ENCODE data around the gene DPYSL4.

The DPYSL4 gene

DNA sequence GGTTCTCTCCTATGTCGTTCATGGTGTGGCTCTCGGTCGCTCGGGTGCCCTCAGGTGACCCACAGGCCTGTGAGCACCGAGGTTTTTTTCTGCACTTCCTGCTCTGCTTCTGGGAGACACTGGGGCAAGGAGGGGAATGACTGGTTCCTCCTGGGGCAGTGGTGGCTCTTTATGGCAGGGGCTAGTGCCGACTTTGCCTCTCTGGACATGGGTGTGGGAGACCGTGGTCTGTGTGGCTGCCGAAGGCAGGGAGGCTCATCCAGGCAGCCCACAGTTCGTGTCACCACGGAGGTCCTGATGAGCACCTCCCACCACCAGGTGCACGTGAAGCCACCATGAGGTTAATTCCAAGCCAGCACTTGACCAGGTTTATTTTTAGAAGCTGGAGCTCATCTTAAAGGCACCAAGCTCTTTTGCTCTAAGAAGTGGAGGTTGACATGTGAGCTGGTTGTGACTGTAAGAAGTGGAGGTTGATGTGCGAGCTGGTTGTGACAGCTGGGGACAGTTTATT lies 24.7 kb upstream of the DPYSL4 start:
- Histone ChIP-seq H3K36me3 (ENCODE audit: control insufficient read depth, low read length) (no peaks in the 10 kb centered on the region), H3K27ac (ENCODE audit: low read depth, low read length) (peak overlapping the region; percentile 18; the same call in 1 of the 2 replicates), H3K4me1 (ENCODE audit: control insufficient read depth, low read length) (peaks cover 34% of the 10 kb centered on the region), H3K27me3 (ENCODE audit: control insufficient read depth, low read length) (no peaks in the 10 kb centered on the region), H4K20me1 (ENCODE audit: control insufficient read depth, insufficient read depth, low read depth, low read length) (no peaks in the 10 kb centered on the region), H3K79me2 (ENCODE audit: control insufficient read depth, low read length) (no peaks in the 10 kb centered on the region), H3F3A (ENCODE audit: control insufficient read depth, insufficient read depth) (peaks cover 5% of the 10 kb centered on the region; the same call in 1 of the 2 replicates), H3K9me3 (ENCODE audit: control insufficient read depth, insufficient read depth, low read length) (peaks cover 5% of the 10 kb centered on the region; the same call in 1 of the 2 replicates), H3K4me2 (ENCODE audit: low read length) (peak overlapping the region; percentile 30; the same call in 1 of the 2 replicates), H3K9me2 (replicated peaks; ENCODE audit: control insufficient read depth, low read length) (no peaks in the 10 kb centered on the region), H3K4me3 (ENCODE audit: low read length) (no peak overlapping the region)
- TF ChIP-seq EZH2phosphoT487 (IDR thresholded peaks at IDR 0.05; ENCODE audit: borderline replicate concordance, low read length), result no peak
- TF ChIP-seq, protein P1, sequence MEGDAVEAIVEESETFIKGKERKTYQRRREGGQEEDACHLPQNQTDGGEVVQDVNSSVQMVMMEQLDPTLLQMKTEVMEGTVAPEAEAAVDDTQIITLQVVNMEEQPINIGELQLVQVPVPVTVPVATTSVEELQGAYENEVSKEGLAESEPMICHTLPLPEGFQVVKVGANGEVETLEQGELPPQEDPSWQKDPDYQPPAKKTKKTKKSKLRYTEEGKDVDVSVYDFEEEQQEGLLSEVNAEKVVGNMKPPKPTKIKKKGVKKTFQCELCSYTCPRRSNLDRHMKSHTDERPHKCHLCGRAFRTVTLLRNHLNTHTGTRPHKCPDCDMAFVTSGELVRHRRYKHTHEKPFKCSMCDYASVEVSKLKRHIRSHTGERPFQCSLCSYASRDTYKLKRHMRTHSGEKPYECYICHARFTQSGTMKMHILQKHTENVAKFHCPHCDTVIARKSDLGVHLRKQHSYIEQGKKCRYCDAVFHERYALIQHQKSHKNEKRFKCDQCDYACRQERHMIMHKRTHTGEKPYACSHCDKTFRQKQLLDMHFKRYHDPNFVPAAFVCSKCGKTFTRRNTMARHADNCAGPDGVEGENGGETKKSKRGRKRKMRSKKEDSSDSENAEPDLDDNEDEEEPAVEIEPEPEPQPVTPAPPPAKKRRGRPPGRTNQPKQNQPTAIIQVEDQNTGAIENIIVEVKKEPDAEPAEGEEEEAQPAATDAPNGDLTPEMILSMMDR (IDR thresholded peaks at IDR 0.05; ENCODE audit: low read depth, low read length, poor library complexity, severe bottlenecking), result no peak

DNA sequence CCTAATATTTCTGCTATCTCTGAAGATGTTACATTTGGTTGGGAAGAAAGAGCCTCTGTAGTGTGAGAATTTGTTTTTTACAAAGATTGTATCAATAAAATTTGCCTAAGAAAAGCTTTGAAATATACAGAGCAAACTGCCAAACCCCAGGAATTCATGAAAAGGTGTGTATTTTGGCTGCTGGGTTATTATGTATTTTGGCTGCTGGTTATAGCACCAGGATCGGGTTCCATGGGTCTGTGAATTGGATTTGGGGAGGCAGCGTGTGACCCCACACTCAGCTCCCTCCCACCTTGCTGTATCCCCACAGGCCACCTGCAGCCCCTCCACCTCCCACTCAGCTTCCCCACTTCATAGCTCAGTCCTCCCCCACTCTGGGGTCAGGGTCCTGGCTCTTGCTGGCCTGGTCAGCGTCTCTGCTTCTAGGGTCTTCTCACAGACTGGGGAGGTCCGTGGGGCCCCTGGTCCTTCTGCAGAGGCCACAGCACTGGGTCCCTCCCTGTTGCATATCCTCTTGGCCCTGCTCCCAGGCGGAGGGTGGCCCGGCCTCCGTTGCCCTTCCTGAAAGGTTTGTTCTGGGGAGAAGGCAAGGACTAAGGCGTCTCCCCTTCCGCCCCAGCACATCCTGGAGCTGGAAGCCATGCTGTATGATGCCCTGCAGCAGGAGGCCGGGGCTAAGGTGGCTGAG lies 24.0 kb upstream of the DPYSL4 start:
- H3K9me3 ChIP-seq (ENCODE audit: control insufficient read depth, insufficient read depth, low read length), result peaks cover 5% of the 10 kb centered on the region; the same call in 1 of the 2 replicates
- H3K36me3 ChIP-seq (ENCODE audit: control insufficient read depth, low read length), result no peaks in the 10 kb centered on the region
- H4K20me1 ChIP-seq (ENCODE audit: control insufficient read depth, insufficient read depth, low read depth, low read length), result no peaks in the 10 kb centered on the region
- TF ChIP-seq EZH2phosphoT487 (IDR thresholded peaks at IDR 0.05; ENCODE audit: borderline replicate concordance, low read length), result no peak
- TF ChIP-seq, protein P1 (IDR thresholded peaks at IDR 0.05; ENCODE audit: low read depth, low read length, poor library complexity, severe bottlenecking), result no peak
- H3K4me2 ChIP-seq (ENCODE audit: low read length), result no peak overlapping the region
- H3K4me1 ChIP-seq (ENCODE audit: control insufficient read depth, low read length), result peaks cover 34% of the 10 kb centered on the region
- H3K27me3 ChIP-seq (ENCODE audit: control insufficient read depth, low read length), result no peaks in the 10 kb centered on the region
- H3K9me2 ChIP-seq (replicated peaks; ENCODE audit: control insufficient read depth, low read length), result no peaks in the 10 kb centered on the region
- H3K27ac ChIP-seq (ENCODE audit: low read depth, low read length), result peak overlapping the region; percentile 18; the same call in 1 of the 2 replicates
- H3K79me2 ChIP-seq (ENCODE audit: control insufficient read depth, low read length), result no peaks in the 10 kb centered on the region
- peaks cover 5% of the 10 kb centered on the region; the same call in 1 of the 2 replicates for H3F3A ChIP-seq (ENCODE audit: control insufficient read depth, insufficient read depth)
- H3K4me3 ChIP-seq (ENCODE audit: low read length), result no peak overlapping the region

DNA sequence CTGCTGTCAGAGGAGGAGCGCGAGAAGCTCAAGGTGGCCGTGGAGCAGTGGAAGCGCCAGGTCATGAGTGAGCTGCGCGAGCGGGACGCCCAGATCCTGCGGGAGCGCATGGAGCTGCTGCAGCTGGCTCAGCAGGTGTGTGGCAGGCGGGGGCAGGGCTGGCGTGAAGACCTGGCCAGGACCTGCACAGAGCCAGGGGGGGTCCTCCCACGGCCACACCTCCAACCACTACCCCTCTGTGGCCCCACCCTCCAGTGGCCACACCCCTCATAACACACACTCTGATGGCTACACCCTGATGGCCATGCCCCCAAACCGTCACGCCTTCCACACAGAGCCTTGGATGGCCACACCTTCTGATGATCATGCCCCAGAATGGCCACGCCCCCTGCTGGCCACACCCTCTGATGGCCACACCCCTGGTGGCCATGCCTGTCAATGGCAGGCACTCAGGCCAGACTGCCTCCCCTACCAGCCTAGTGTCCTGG lies 23.4 kb upstream of the DPYSL4 start:
- H3K79me2 ChIP-seq (ENCODE audit: control insufficient read depth, low read length), result no peaks in the 10 kb centered on the region
- TF ChIP-seq, protein P1 (IDR thresholded peaks at IDR 0.05; ENCODE audit: low read depth, low read length, poor library complexity, severe bottlenecking), result no peak
- TF ChIP-seq EZH2phosphoT487 (IDR thresholded peaks at IDR 0.05; ENCODE audit: borderline replicate concordance, low read length), result no peak
- peaks cover 5% of the 10 kb centered on the region; the same call in 1 of the 2 replicates for H3F3A ChIP-seq (ENCODE audit: control insufficient read depth, insufficient read depth)
- peaks cover 5% of the 10 kb centered on the region; the same call in 1 of the 2 replicates for H3K9me3 ChIP-seq (ENCODE audit: control insufficient read depth, insufficient read depth, low read length)
- peaks cover 32% of the 10 kb centered on the region for H3K4me1 ChIP-seq (ENCODE audit: control insufficient read depth, low read length)
- no peak overlapping the region for H3K4me3 ChIP-seq (ENCODE audit: low read length)
- H3K27ac ChIP-seq (ENCODE audit: low read depth, low read length), result no peak overlapping the region
- H3K36me3 ChIP-seq (ENCODE audit: control insufficient read depth, low read length), result no peaks in the 10 kb centered on the region
- no peaks in the 10 kb centered on the region for H3K27me3 ChIP-seq (ENCODE audit: control insufficient read depth, low read length)
- H4K20me1 ChIP-seq (ENCODE audit: control insufficient read depth, insufficient read depth, low read depth, low read length), result no peaks in the 10 kb centered on the region
- H3K9me2 ChIP-seq (replicated peaks; ENCODE audit: control insufficient read depth, low read length), result no peaks in the 10 kb centered on the region
- no peak overlapping the region for H3K4me2 ChIP-seq (ENCODE audit: low read length)
